Measurements from ENCODE around the gene AUTS2.

DNA sequence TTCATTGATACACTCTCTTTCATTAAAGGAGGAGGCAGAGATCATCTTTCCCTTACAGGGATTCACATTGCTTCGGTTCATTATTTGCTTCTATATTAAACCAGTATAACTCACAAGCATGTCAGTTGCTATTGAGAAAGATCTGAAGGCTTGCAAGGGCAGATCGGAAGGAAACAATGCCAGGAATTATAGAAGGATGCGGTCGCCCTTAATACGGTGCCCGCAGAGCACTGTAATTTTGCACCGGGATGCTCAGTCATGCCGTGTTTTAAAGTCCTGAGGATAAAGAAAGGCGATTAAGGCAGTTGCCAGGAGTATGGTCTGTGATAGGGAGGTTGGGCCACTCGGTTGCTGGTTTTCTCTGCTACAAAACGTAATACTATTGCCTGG is 1183.6 kb downstream of the AUTS2 start:
- TF ChIP-seq RAD21 (IDR thresholded peaks at IDR 0.05) = no peak
- TF ChIP-seq CTCF (IDR thresholded peaks at IDR 0.05; ENCODE audit: low read depth, low read length, missing input control) = no peak
- no peak for TF ChIP-seq SP1 (IDR thresholded peaks at IDR 0.05)
- TF ChIP-seq GABPA (IDR thresholded peaks at IDR 0.05 in 1 of 2, conservative IDR thresholded peaks at IDR 0.05 in 1 of 2) = no peak
- TF ChIP-seq YY1 (IDR thresholded peaks at IDR 0.05) = no peak
